HG03354 (cell line): ENCODE data around the gene SOCS1.

Experiments used
- ATAC-seq: cut with Tn5 transposase; IDR thresholded peaks from one replicate; pipeline ENCODE4 v1.9.1; 2021; ENCODE audit warnings: mild to moderate bottlenecking; ENCODE audit not compliant: unreplicated experiment, poor library complexity, severe bottlenecking

The SOCS1 gene

DNA sequence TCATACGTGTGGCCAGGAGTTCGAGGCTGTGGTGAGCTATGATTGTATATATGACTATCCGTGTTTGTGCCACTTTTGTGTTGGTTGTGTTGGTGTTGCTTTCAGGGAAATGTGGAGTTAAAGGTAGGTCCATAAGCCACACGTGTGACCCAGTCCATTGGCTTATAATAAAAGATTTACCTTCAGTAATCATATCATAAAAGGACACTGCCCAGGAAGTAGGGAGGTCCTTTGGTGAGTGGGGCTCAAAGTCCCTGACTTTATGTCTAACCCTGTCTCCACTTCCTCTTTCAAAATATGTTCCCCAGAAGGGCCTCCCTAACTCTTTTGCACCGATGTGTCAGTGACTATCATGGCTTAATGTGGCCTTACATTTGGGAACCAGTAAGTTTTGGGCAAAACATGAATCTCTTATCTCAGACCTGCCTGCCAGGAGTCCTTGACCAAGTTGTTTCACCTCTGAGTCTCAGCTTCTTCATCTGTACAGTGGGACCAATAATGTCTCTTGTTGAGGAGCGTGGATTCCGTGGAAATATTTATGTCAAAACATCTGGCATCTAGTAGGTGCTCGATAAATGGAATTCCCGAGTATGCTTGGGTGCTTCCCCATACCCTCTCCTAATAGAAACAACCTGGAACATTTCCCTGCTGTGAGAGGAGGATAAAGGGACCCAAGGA, 8.3 kb upstream of the SOCS1 start:
- no peak for ATAC-seq

DNA sequence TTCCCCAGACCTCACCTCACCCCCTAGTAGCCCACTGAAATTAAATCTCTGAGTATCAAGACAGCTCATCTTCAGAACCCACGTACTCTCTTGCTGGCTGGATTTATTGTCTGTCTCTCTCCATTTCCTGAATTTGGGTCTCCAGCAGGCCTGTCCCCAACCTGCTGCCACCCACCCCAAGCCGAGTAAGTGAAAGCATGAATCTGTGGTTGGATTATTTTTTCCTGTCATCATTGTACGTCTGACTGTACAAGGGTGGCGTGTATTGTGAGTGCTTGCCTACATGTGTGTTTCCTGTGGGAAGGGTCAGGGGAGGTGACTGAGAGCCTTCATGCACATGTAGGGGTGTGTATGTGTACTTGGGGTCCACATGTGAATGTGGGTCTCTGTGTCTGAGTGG, 7.7 kb upstream of the SOCS1 start:
- ATAC-seq = no peak

DNA sequence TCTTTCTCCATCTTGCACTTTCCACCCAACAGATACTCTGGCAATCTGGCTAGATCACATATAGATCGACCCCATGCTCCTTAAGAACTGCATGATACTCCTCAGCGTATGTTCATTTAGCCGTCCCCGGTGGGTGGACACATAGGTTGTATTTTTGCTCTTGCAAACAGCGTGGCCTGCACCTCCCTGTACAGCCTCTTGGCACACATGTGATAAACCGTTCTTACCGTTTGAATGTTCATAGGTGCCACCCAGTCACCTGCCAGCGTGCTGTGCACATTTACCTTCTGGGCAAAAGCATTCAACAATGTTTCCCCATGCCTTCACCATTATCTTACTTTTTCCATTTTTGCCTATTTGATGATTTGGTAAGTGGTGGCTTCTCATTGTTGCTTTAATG, 6.9 kb upstream of the SOCS1 start:
- no peak for ATAC-seq

DNA sequence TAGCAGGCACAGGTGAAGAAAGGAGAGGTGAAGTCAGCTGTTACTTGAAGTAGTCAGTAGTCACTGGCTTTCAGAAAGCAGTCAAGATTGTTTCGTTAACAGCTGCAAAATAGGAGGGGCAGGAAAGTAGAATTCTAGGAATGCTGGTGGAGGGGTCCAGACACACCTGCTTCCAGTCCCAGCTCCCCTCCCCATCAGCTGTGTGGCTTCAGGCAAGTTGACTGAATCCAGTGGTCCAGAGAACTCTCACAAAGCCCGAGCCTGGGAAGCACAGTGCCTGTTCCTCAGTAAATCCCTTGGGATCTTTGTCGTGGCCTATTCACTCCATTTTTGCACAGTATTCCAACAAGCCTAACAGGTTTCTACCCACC, 4.6 kb upstream of the SOCS1 start:
- no peak for ATAC-seq

DNA sequence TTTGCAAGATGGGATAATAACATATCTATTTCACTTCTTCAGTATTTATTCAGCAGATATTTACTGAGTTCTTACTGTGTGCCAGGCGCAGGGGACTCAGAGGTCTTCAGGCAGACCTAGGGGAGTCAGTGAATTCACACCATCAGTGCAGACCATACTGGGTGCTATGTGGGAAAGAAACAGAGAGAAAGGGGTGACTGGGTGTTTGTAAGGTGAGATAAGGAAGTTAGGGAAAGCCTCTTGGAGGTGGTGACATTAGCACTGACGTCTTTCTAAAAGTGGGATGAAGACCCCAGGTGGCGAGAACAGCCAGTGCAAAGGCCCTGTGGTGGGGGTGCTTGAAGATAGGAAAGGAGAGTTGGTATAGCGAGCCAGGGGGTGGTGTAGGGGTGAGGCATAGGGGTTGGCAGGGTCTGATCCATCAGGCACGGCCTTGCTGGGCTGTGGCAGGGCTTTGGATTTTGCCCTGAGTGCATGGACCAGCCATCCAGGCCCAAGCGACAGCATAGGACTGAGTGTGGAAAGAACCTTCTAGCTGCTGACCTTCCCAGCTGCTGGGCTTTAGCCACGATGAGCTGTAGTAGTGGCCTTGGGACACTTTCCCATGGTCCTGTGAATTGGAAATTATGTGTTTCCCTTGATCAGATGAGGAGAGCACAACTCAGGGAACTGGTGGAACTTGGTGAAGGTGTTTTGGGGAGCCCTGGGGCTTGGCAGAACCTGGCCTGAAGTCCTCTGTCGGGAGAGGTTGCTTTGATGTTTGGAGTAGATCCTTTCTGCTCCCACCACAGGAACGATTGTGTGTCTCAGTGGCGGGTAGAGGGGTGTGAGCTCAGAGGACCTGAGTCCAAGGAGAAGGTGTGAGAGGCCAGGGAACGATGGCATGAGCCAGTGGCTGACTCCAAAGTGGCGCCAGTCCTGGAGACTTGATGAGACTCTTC, 3.9 kb upstream of the SOCS1 start:
- ATAC-seq = no peak

DNA sequence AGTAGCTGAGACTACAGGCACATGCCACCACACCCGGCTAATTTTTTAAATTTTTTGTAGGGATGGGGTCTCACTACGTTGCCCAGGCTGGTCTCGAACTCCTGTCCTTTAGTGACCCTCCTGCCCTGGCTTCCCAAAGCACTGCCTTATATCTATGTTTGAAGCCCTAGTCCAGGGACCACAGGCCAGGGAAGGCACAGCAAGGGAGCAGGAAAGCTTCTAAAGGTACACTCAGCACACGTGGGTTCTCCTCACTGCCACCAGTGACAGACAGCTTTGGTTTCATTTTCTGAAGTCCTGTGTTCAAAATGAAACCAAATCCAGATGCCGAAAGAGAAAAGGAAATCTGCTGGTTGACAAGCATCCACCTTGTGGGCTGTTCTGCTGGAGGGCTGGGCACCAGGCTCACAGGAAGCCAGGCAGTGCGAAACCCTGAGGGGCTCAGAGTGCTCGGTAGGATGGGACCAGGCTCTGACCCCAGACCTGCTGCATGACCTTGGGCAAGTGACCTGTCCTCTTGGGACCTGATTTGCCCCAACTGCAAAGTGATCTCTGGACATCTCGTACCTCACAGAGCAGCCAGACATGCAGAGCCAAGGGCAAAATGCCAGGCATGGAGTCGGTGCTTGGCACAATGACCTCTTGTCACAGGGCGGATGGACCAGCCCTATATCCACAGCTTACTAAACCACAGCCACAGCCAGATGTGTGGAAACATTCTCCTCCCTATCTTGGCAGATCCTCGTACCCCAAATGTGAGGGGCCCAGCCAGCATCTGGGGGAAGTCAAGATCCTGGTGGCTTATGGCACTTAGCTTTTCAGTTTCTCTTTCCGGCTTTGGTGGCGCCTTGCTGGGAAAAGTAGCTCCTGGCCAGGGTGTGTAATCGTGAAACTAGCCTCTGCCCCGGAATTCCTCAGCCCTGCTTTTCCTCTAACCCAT, 2.8 kb upstream of the SOCS1 start:
- no peak for ATAC-seq

DNA sequence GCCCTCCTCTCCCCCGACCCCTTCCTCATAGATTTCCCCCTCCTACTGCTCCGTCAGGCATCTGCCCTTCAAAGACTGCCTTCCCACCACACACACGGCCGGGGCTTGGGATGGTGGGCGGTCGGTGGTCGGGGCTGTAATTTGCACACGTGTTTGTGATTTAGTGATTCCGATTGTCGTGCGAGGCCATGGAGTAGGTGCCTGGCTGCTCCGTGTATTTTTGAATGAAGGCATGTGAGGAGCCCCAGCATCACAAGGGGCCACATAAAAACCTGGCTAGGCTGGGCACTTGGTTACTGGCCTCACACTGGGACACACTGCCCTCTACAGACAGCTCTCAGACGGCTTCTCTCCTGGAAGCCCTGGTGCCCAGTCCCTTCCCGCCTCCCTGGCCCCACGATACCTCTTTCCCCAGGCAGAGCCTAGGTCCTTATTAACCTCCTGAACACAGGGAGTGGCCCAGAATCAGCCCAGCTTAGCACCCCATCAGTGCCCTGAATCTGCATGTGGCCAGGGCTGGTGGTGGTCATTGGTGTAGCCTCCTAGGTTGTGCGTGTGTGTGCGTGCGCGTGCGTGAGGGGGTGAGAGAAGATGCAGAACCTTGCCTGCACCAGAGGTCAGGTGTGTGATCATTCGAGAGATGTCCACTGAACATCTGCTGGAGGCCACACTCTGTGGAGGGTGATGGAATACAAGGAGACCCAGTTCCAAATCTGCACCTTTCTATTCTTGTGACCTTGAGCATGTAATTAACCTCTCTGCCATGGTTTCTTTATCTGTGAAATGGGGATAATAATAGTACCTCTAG, 1.3 kb upstream of the SOCS1 start:
- ATAC-seq = no peak

DNA sequence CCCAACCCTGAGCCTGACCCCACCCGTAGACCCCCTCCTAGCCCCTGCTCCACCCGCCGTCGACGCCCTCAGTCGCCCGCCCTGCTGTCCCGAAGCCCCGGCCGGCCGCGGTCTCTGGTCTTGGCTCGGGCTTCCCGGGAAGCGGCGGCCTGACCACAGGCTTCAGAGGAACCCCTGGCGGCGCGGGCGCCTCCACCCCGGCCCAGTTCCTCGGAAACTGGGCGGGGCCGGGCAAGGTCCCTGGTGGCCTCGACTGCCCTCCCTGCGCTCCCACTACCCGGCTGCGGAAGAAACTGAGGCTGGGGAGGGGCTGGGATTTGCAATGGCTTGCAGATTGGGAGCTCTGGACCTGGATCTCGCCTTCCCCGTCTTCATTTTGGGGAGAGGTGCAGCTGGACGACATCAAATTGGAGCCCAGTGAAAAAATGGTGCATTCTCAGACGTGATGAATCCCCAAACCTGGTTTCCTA, 692 bp upstream of the SOCS1 start:
- no peak for ATAC-seq

DNA sequence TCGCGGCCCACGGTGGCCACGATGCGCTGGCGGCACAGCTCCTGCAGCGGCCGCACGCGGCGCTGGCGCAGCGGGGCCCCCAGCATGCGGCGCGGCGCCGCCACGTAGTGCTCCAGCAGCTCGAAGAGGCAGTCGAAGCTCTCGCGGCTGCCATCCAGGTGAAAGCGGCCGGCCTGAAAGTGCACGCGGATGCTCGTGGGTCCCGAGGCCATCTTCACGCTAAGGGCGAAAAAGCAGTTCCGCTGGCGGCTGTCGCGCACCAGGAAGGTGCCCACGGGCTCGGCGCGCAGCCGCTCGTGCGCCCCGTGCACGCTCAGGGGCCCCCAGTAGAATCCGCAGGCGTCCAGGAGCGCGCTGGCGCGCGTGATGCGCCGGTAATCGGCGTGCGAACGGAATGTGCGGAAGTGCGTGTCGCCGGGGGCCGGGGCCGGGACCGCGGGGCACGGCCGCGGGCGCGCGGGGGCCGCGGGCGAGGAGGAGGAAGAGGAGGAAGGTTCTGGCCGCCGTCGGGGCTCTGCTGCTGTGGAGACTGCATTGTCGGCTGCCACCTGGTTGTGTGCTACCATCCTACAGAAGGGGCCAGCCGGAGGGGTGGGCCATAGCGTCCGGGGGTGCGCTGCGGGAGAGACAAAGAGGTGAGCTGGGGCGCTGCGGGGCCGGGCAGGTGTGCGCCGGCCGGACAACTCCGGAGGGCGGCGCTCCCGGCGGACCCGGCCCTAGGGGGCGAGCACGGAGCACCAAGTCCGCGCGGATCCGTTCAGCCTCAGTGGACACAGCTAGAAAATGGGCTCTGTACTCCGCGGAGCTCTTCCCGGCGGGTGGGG, 879 bp downstream of the SOCS1 start:
- ATAC-seq = peak; percentile 10

DNA sequence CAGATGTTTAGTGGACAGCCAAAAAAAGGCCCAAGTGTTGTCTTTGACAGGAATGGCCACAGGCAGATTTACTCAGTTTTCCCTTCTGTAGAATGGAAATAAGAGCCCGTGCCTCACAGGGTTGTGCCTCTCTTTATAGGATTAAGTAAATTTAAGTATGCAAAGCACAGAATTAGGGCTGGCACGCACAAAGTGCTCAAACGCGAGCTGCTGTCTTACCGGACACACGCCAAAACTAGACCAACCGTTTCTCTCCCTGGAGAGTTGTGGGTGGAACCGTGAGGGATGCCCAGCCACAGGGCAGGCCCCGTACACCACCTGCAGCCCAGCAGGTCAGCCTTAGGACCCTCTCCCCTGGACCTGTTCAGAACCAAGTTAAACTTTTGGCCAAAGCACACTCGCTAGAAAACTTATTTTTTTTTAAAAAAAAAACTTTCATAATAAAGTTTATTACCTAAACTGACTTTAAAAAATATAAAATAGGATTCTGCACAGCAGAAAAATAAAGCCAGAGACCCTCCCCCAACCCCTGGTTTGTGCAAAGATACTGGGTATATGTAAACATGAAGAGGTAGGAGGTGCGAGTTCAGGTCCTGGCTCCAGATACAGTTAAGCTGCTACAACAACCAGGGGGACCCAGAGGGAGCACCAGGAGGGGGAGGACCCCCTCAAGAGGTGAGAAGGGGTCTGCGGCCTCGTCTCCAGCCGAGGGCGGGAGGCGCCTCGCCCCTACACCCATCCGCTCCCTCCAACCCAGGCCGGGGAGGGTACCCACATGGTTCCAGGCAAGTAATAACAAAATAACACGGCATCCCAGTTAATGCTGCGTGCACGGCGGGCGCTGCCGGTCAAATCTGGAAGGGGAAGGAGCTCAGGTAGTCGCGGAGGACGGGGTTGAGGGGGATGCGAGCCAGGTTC, 1.8 kb downstream of the SOCS1 start:
- no peak for ATAC-seq

DNA sequence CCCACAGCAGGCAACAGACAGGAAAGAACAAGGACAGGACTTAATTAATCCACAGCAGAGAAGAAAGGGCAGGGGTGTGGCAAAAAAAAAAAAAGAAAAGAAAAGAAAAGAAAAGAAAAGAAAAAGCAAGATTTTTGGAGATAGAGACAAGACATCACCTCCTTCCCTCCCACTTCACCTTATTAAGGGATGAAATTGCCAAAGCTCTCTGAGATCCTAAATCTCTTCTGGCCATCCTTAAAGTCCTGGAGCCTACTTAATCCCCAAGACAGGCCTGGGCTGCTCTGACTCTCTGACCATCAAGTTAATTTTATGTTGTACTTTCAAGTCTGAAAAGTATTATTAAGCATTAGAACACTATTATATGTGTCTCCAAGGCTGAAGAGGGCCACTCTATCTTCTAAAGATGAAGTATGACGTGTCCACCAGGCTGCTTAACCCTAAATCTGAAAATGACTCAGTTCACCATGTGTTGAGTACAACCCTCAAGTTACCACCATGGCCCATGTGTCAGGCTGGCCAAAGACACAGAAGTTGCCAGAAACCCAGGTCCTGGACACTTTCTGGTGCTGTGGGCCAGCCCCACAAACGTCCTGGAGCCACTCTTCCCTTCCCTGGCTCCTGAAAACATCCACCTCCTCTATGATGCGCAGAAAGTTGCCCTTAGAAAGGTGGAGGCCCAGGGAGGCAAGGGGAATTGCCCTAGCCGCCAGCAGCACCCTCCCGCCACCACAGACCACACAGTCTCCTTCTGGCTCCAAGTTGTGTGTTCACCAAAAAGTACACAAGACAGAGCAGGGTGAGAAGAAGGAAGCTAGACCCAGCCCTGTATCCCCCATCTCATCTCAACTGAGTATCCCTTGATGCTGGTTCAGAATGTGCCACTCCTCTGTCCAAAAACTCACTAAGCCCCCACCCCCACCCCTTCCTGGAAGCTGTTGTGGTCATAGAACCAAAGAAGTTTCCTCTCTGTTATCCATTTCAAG, 2.7 kb downstream of the SOCS1 start:
- ATAC-seq = no peak

DNA sequence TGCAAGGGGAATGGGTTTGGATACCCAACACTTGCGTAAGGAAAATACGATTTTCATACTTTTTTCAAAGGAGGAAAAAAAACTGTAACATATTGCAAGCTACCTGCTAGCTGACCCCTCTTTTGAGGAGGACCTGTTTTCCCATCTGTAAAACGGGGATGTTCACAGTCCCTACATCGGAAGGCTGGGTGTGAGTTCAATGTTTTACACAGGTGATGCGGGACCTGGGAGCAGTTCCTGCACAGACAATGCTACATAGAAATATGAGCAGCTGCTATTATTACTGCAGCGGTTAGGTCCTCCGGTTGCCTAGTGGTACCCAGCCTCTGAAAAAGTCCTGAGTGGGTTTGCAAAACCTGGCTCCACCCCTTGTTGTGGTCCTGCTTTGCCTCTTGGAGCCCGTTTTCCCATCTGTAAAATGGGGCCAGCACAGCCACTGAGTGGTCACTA, 3.5 kb downstream of the SOCS1 start:
- no peak for ATAC-seq

DNA sequence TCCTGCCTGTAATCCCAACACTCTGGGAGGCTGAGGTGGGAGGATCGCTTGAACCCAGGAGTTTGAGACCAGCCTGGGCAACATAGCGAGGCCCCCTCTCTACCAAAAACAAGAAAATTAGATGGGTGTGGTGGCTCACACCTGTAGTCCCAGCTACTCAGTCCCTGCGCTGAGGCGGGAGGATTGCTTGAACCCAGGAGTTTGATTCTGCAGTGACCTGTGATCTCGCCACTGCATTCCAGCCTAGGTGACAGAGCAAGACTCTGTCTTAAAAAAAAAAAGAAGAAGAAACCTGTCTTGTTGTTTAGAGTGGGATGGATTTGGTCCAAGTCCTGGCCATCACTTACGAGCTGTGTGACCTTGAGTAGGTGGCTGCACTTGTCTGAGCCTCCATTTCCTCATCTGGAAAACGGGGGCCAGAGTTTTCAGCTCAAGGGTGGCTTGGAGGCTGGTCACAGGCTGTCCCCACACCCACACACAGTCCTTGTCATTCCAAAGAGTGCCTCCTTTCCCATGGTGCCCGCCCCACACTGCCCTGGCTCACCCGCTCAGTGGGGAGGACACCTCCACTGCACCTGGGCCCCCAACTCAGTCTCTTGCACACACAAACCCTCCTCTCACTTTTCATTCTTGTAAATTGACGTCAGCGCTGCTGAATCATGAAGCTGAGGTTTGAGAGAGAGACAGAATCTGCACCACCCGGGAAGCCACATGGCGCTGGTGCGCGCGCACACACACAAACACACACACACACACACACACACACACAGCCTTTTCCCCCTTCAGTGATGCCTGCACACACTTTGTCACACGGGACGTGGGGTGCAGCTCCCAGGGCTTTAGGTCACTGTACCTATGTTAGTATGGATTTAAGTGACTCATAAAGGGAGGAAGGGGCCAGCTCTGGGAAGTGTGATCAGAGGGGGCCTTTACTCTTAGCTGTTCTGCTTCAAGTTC, 4.2 kb downstream of the SOCS1 start:
- ATAC-seq = no peak

DNA sequence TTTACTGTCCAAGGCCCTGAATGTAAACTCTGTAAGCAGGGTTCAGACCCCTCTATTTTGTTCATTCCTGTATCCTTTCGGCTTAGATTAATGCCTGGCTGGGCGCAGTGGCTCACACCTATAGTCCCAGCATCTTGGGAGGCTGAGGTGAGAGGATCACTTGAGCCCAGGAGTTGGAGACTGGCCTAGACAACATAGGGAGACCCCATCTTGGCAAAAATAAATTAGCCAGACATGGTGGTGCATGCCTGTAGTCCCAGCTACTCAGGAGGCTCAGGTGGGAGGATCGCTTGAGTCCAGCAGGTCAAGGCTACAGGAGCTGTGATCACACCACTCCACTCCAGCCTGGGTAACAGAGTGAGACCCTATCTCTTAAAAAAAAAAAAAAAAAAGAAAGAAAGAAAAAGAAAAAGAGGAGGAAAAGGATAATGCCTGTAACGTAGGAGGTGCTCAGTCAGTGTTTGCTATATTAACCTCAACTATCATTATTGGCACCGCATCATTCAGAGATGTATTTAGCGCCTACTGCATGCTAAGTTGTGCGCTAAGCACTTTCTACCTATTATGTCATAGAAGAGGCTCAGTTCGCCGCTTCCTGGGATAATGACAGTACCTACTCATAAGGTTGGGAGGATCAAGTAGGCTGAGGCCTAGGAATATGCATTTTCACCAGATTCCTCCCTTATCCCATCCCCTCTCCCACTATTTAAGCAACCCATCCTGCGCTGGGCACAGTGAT, 5.0 kb downstream of the SOCS1 start:
- ATAC-seq = no peak
